ENCODE measurements around the gene OFD1.

GRCh38 chrX:13750204-13750603 is 15.7 kb downstream of the OFD1 start:
- TF ChIP-seq CTCF (IDR thresholded peaks at IDR 0.05) (peak; percentile 36 to 59 (median 46)), POLR2A (IDR thresholded peaks at IDR 0.05) (no peak)

Measured in heart left ventricle (tissue), 13 donors.